Hepatocyte (in vitro differentiated cells): ENCODE results near the gene BRIX1.

ENCODE experiments used
- CTCF ChIP-seq: fragments of 200-600 bp; sonication (generic); IDR thresholded peaks from 2 replicates; pipeline ENCODE4 v1.5.1; 2016; ENCODE audit warnings: antibody characterized with exemption, mild to moderate bottlenecking; ENCODE audit not compliant: poor library complexity
- EZH2 ChIP-seq: fragments of 200-600 bp; sonication (generic); IDR thresholded peaks from 2 replicates; pipeline ENCODE4 v1.6.1; 2016; ENCODE audit warnings: antibody characterized with exemption, mild to moderate bottlenecking, borderline replicate concordance
- EZH2phosphoT487 ChIP-seq: fragments of 200-600 bp; sonication (generic); IDR thresholded peaks from one replicate; pipeline ENCODE4 v1.6.1; 2018; ENCODE audit warnings: antibody characterized with exemption, mild to moderate bottlenecking, low read depth, moderate library complexity; ENCODE audit not compliant: unreplicated experiment, severe bottlenecking

GRCh38 chr5:34900652-34901051, 14.9 kb upstream of the BRIX1 start:
- TF ChIP-seq EZH2phosphoT487 = no peak
- no peak for TF ChIP-seq CTCF
- TF ChIP-seq EZH2 = no peak
